IPS DF 4.7 (cell line): ENCODE measurements around the gene GPS2.

Experiments
- DNase-seq: peaks from one replicate; pipeline ENCODE4 v3.0.0-alpha.2; 2013; ENCODE audit warnings: low spot score; ENCODE audit errors: extremely low read depth

Gene GPS2

GRCh38 chr17:7318121-7318860 lies 3.1 kb upstream of the GPS2 start:
- DNase-seq, result no peak

- DNase-seq, result no peak
Observed at GRCh38 chr17:7317161-7317803, 2.1 kb upstream of the GPS2 start.

- no peak for DNase-seq
Observed at GRCh38 chr17:7315570-7316235, 543 bp upstream of the GPS2 start.

- DNase-seq, result no peak
Observed at GRCh38 chr17:7313890-7314718, 1.1 kb downstream of the GPS2 start.

- DNase-seq, result no peak
Observed at GRCh38 chr17:7313088-7313889, 1.9 kb downstream of the GPS2 start.

GRCh38 chr17:7312432-7313087 lies 2.6 kb downstream of the GPS2 start:
- no peak for DNase-seq

GRCh38 chr17:7311110-7311705 lies 4.0 kb downstream of the GPS2 start:
- DNase-seq, result no peak

GRCh38 chr17:7309628-7310027 lies 5.5 kb downstream of the GPS2 start:
- no peak for DNase-seq

- no peak for DNase-seq
Observed at GRCh38 chr17:7308625-7309433, 6.3 kb downstream of the GPS2 start.

- no peak for DNase-seq
Observed at GRCh38 chr17:7307686-7308624, 7.2 kb downstream of the GPS2 start.

- DNase-seq, result no peak
Observed at GRCh38 chr17:7306911-7307685, 8.1 kb downstream of the GPS2 start, which contains the start of gene EIF5A. Gene EIF5A (plus strand): TSS chr17:7307628. CDS start chr17:7309636, 2,008 bp downstream.

GRCh38 chr17:7304179-7304578 lies 11.0 kb downstream of the GPS2 start:
- no peak for DNase-seq

GRCh38 chr17:7296189-7296861 lies 18.8 kb downstream of the GPS2 start:
- DNase-seq, result no peak

GRCh38 chr17:7295230-7296180 lies 19.7 kb downstream of the GPS2 start:
- DNase-seq, result no peak

GRCh38 chr17:7294614-7295153 lies 20.5 kb downstream of the GPS2 start, which contains the start of gene YBX2:
Gene YBX2 (minus strand): TSS chr17:7294639. CDS start chr17:7294500, 139 bp downstream.
- DNase-seq, result no peak
